ENCODE measurements around the gene ANGEL1. TPM values are rescaled to one million over a fixed set of nuclear protein-coding genes. Genes with fewer than 3 reads are reported as not detected.

ANGEL1 gene
- total RNA-seq, 1 experiment from 2014 or later, result 9.2 TPM

DNA sequence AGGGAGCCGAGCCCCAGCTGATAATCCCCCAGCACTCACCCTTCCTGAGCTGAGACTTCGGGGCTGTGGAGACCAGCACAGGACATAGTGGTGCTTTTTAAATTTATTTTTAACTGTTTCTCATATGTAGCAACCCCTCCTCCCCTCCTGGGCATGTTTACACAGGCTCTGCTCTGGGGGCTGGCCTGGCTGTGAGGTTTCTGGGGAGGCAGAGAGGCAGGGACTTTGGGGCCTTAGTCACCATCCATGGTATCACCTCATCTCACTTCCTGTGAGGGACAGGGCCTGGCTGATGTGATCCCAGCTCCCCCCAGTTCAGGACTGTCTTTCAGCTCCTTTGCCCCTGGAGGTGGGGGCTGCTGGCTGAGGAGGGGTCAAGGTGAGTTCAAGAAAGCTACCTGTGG lies 31.0 kb downstream of the ANGEL1 start:
- ATAC-seq (no peak), DNase-seq (no peak)
- Histone ChIP-seq H3F3A (ENCODE audit: low read length, unreplicated experiment) (no peaks in the 10 kb centered on the region), H3K4me2 (ENCODE audit: low read length) (no peak overlapping the region), H3K4me3 (ENCODE audit: low read length) (no peak overlapping the region), H3K9ac (ENCODE audit: low read length) (no peak overlapping the region), H3K27ac (ENCODE audit: low read length) (no peak overlapping the region), H3K9me2 (replicated peaks; ENCODE audit: low read length) (no peaks in the 10 kb centered on the region), H3K9me3 (ENCODE audit: low read length) (no peaks in the 10 kb centered on the region), H3K4me1 (ENCODE audit: insufficient read depth, low read length) (no peaks in the 10 kb centered on the region), H3K79me2 (ENCODE audit: low read length) (no peaks in the 10 kb centered on the region), H3K36me3 (ENCODE audit: low read depth, low read length) (no peaks in the 10 kb centered on the region; the same call in none of the 2 replicates), H2AFZ (ENCODE audit: low read length) (no peak overlapping the region), H4K20me1 (ENCODE audit: low read length) (no peaks in the 10 kb centered on the region), H3K27me3 (ENCODE audit: low read length) (no peaks in the 10 kb centered on the region)
- ChIA-PET POLR2A (ENCODE audit: unreplicated experiment) (no interaction called here), CTCF (no interaction called here)
- intact Hi-C loops (cut with micrococcal nuclease), result loop anchor here (2.0 kb wide), 1 partner anchor 29 kb away; no protein-coding TSS in a partner anchor
- TF ChIP-seq, protein P1, sequence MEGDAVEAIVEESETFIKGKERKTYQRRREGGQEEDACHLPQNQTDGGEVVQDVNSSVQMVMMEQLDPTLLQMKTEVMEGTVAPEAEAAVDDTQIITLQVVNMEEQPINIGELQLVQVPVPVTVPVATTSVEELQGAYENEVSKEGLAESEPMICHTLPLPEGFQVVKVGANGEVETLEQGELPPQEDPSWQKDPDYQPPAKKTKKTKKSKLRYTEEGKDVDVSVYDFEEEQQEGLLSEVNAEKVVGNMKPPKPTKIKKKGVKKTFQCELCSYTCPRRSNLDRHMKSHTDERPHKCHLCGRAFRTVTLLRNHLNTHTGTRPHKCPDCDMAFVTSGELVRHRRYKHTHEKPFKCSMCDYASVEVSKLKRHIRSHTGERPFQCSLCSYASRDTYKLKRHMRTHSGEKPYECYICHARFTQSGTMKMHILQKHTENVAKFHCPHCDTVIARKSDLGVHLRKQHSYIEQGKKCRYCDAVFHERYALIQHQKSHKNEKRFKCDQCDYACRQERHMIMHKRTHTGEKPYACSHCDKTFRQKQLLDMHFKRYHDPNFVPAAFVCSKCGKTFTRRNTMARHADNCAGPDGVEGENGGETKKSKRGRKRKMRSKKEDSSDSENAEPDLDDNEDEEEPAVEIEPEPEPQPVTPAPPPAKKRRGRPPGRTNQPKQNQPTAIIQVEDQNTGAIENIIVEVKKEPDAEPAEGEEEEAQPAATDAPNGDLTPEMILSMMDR (conservative IDR thresholded peaks at IDR 0.05; ENCODE audit: low read depth, low read length), result no peak
- no peak for TF ChIP-seq EZH2 (IDR thresholded peaks at IDR 0.05; ENCODE audit: low read length, unreplicated experiment)
- TF ChIP-seq EZH2phosphoT487 (IDR thresholded peaks at IDR 0.05; ENCODE audit: borderline replicate concordance, low read length), result no peak
- no TSS peak for BruUV-seq (replicated peaks)

DNA sequence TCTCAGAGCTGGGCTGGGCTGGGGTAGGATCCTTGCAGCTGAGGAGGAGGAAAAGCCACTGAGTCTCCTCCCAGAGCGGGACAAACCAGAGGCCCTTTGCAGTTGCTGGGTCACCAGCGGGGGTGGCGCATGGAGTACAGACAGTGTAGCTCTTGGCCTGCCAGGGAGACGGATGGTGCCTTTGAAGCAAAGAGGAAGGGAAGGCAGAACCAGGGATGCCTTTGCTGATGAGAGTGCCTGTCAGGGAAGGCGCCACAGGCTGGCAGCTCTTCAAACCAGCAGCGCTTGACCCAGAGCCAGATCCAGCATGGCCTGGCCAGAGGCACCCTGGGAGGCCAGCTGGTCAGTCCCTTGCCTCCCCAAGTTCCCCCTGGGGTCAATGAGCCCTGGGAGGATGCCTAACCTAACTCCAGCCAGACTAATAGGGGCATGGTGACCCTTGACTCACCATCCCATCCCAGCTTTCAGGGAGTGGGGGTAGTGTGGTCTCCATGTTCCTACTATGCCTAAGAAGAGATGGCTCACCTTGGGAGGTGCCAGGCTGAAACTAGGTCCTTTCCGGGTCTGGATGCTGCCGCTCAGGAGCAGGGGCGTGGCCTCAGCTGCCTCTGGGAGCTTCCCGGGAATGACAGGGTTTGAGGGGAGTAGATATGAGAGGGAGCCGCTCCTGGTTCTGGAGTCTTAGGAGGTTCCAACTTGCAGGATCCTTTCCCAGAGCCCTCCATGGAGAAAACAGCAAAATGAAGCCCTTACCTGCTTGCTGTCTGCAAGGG lies 31.6 kb downstream of the ANGEL1 start:
- no TSS peak for BruUV-seq (replicated peaks)
- H3K27ac ChIP-seq (ENCODE audit: low read length), result no peak overlapping the region
- no peak overlapping the region for H2AFZ ChIP-seq (ENCODE audit: low read length)
- intact Hi-C loops (cut with micrococcal nuclease), result loop anchor here (2.0 kb wide), 1 partner anchor 28 kb away; no protein-coding TSS in a partner anchor
- no peak for DNase-seq
- no peaks in the 10 kb centered on the region for H3K4me1 ChIP-seq (ENCODE audit: insufficient read depth, low read length)
- CTCF ChIA-PET, result no interaction called here
- POLR2A ChIA-PET (ENCODE audit: unreplicated experiment), result no interaction called here
- H3K4me3 ChIP-seq (ENCODE audit: low read length), result no peak overlapping the region
- H4K20me1 ChIP-seq (ENCODE audit: low read length), result no peaks in the 10 kb centered on the region
- ATAC-seq, result no peak
- no peaks in the 10 kb centered on the region for H3K9me2 ChIP-seq (replicated peaks; ENCODE audit: low read length)
- H3F3A ChIP-seq (ENCODE audit: low read length, unreplicated experiment), result no peaks in the 10 kb centered on the region
- no peak overlapping the region for H3K4me2 ChIP-seq (ENCODE audit: low read length)
- H3K36me3 ChIP-seq (ENCODE audit: low read depth, low read length), result no peaks in the 10 kb centered on the region; the same call in none of the 2 replicates
- H3K9ac ChIP-seq (ENCODE audit: low read length), result no peak overlapping the region
- TF ChIP-seq EZH2phosphoT487 (IDR thresholded peaks at IDR 0.05; ENCODE audit: borderline replicate concordance, low read length) (no peak), EZH2 (IDR thresholded peaks at IDR 0.05; ENCODE audit: low read length, unreplicated experiment) (no peak)
- TF ChIP-seq, protein P1 (conservative IDR thresholded peaks at IDR 0.05; ENCODE audit: low read depth, low read length), result no peak
- no peaks in the 10 kb centered on the region for H3K79me2 ChIP-seq (ENCODE audit: low read length)
- no peaks in the 10 kb centered on the region for H3K27me3 ChIP-seq (ENCODE audit: low read length)
- H3K9me3 ChIP-seq (ENCODE audit: low read length), result no peaks in the 10 kb centered on the region

DNA sequence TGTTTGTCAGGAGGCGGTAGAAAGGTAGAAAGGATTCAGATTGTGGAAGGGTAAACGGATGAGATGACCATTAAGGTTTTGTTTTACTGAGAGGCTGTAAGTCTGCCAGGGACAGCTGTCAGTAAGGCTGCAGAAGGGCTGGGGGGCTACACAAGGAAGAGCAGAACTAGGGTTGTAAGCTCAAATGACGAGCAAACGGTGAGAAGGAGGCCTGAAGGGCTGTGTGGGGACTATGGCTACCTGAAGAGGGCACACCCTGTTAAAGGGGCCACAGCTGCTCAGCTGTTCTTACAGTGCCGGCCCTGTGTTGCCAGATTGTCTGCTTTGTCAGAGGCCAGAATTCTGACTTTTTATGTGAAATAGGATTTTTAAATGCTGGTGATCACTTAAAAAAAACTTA lies 32.3 kb downstream of the ANGEL1 start:
- Histone ChIP-seq H3K27ac (ENCODE audit: low read length) (no peak overlapping the region), H3K9ac (ENCODE audit: low read length) (no peak overlapping the region), H3K4me3 (ENCODE audit: low read length) (no peak overlapping the region), H3F3A (ENCODE audit: low read length, unreplicated experiment) (no peaks in the 10 kb centered on the region), H3K9me3 (ENCODE audit: low read length) (no peaks in the 10 kb centered on the region), H3K4me1 (ENCODE audit: insufficient read depth, low read length) (no peaks in the 10 kb centered on the region), H3K9me2 (replicated peaks; ENCODE audit: low read length) (no peaks in the 10 kb centered on the region), H3K36me3 (ENCODE audit: low read depth, low read length) (no peaks in the 10 kb centered on the region; the same call in none of the 2 replicates), H3K4me2 (ENCODE audit: low read length) (no peak overlapping the region), H2AFZ (ENCODE audit: low read length) (no peak overlapping the region), H4K20me1 (ENCODE audit: low read length) (no peaks in the 10 kb centered on the region), H3K79me2 (ENCODE audit: low read length) (no peaks in the 10 kb centered on the region), H3K27me3 (ENCODE audit: low read length) (no peaks in the 10 kb centered on the region)
- intact Hi-C loops (cut with micrococcal nuclease), result loop anchor here (2.0 kb wide), 1 partner anchor 28 kb away; no protein-coding TSS in a partner anchor
- TF ChIP-seq EZH2phosphoT487 (IDR thresholded peaks at IDR 0.05; ENCODE audit: borderline replicate concordance, low read length), result no peak
- no peak for TF ChIP-seq EZH2 (IDR thresholded peaks at IDR 0.05; ENCODE audit: low read length, unreplicated experiment)
- TF ChIP-seq, protein P1 (conservative IDR thresholded peaks at IDR 0.05; ENCODE audit: low read depth, low read length), result no peak
- BruUV-seq (replicated peaks), result no TSS peak
- POLR2A ChIA-PET (ENCODE audit: unreplicated experiment), result no interaction called here
- DNase-seq (no peak), ATAC-seq (no peak)
- CTCF ChIA-PET, result no interaction called here
